ENCODE results near the gene DPT.

DNA sequence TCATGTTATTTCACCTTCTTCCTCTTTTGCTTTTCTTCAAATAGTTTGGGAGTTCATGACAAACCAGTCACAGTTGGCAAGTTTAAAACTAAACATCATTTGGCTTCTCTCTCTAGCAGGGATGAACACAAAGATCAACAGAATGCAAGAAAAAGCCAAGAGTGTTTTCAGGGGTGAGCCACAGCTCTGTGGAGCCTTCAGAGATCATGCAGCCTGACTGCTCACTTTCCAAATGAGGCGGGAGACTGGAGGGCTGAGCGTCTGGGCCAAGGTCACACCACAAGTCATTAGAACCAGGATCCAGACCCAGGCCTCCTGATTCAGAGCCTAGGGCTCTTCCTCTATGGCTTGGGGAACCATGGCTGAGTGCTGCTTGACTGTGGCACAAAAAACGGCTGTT, 2.7 kb downstream of the DPT start:
- TF ChIP-seq POLR2A (IDR thresholded peaks at IDR 0.05), result no peak
- TF ChIP-seq, protein P1, sequence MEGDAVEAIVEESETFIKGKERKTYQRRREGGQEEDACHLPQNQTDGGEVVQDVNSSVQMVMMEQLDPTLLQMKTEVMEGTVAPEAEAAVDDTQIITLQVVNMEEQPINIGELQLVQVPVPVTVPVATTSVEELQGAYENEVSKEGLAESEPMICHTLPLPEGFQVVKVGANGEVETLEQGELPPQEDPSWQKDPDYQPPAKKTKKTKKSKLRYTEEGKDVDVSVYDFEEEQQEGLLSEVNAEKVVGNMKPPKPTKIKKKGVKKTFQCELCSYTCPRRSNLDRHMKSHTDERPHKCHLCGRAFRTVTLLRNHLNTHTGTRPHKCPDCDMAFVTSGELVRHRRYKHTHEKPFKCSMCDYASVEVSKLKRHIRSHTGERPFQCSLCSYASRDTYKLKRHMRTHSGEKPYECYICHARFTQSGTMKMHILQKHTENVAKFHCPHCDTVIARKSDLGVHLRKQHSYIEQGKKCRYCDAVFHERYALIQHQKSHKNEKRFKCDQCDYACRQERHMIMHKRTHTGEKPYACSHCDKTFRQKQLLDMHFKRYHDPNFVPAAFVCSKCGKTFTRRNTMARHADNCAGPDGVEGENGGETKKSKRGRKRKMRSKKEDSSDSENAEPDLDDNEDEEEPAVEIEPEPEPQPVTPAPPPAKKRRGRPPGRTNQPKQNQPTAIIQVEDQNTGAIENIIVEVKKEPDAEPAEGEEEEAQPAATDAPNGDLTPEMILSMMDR (IDR thresholded peaks at IDR 0.05), result no peak

Measured in uterus (tissue), 2 donors.